HepG2 (cell line): ENCODE data around the gene SCYL1. TPM values are rescaled to one million over a fixed set of nuclear protein-coding genes. Genes with fewer than 3 reads are reported as not detected.

Experiments used
- AGO1 ChIP-seq: fragments of 200-400 bp; formaldehyde crosslinking; IDR thresholded peaks from 2 replicates; pipeline ENCODE4 v1.6.1; 2017; ENCODE audit warnings: mild to moderate bottlenecking, low read depth, low read length, moderate library complexity; ENCODE audit not compliant: poor library complexity, severe bottlenecking
- CREB1 ChIP-seq, 2 experiments: fragments of 450-650 bp in 1 of 2; IDR thresholded peaks; 2 replicates each; pipeline ENCODE4 v1.6.1; 2016 to 2017; ENCODE audit warnings: control low read depth in 1 of 2, mild to moderate bottlenecking in 1 of 2, missing compliant biosample characterization in 1 of 2, missing genetic modification characterization in 1 of 2
- HIVEP1 ChIP-seq: sonication (generic); formaldehyde crosslinking; IDR thresholded peaks from 2 replicates; pipeline ENCODE4 v1.4.0; 2020; ENCODE audit warnings: mild to moderate bottlenecking, missing genetic modification reagents
- KAT7 ChIP-seq: IDR thresholded peaks from 2 replicates; pipeline ENCODE4 v1.6.1; 2018; ENCODE audit warnings: borderline replicate concordance, missing compliant biosample characterization
- NFATC3 ChIP-seq: sonication (generic); formaldehyde crosslinking; IDR thresholded peaks from 2 replicates; pipeline ENCODE4 v1.5.1; 2020; ENCODE audit warnings: mild to moderate bottlenecking, missing genetic modification reagents
- NPAS2 ChIP-seq: sonication (generic); formaldehyde crosslinking; IDR thresholded peaks from 2 replicates; pipeline ENCODE4 v1.8.0; 2022; ENCODE audit warnings: mild to moderate bottlenecking, missing genetic modification reagents, borderline replicate concordance
- RFXANK ChIP-seq: IDR thresholded peaks from 2 replicates; pipeline ENCODE4 v1.6.1; 2016
- THYN1 ChIP-seq: sonication (generic); formaldehyde crosslinking; IDR thresholded peaks from 2 replicates; pipeline ENCODE4 v1.8.1; 2023; ENCODE audit warnings: low read depth, mild to moderate bottlenecking, moderate library complexity, missing genetic modification reagents, borderline replicate concordance
- ZEB1 ChIP-seq: IDR thresholded peaks from 2 replicates; pipeline ENCODE4 v1.6.1; 2012; ENCODE audit warnings: mild to moderate bottlenecking, low read depth, inconsistent platforms; ENCODE audit not compliant: insufficient replicate concordance
- ZNF331 ChIP-seq: sonication (generic); formaldehyde crosslinking; IDR thresholded peaks from 2 replicates; pipeline ENCODE4 v1.4.0; 2020; ENCODE audit warnings: missing genetic modification reagents
- ZNF562 ChIP-seq: sonication (generic); formaldehyde crosslinking; IDR thresholded peaks from 2 replicates; pipeline ENCODE4 v1.8.0; 2022; ENCODE audit warnings: missing genetic modification reagents, borderline replicate concordance
- ZNF83 ChIP-seq: sonication (generic); formaldehyde crosslinking; IDR thresholded peaks from 2 replicates; pipeline ENCODE4 v1.4.0; 2020; ENCODE audit warnings: missing genetic modification reagents, mild to moderate bottlenecking, borderline replicate concordance
- polyA plus RNA-seq, 8 experiments: library from polyadenylated mRNA; depleted of rRNA in 3 of 8; stranded (reverse) in 7 of 8; unstranded in 1 of 8; fragments of >200 nt; fragmentation: Illumina TruSeq in 4 of 8; extraction: Trizol in 4 of 8; gene quantifications; 2 replicates each; pipeline versions ENCODE4 v1.2.1 to v1.2.3, GENCODE V29; 2011 to 2016; ENCODE audit warnings: low read depth in 4 of 8, missing spikeins in 1 of 8, mixed read lengths in 1 of 8; ENCODE audit not compliant: insufficient read depth in 1 of 8
- total RNA-seq, 5 experiments: library from RNA; depleted of rRNA; stranded (reverse); fragments of >200 nt; fragmentation: Illumina TruSeq; extraction: Trizol; gene quantifications; 2 replicates each; pipeline ENCODE4 v1.2.3, GENCODE V29; 2016; ENCODE audit warnings: low read depth in 1 of 5
- TF ChIP-seq, protein P1 (sequence below): sonication (generic); formaldehyde crosslinking; IDR thresholded peaks from 2 replicates; pipeline ENCODE4 v1.4.0; 2020; ENCODE audit warnings: missing genetic modification reagents
- TF ChIP-seq, protein P2 (sequence below): IDR thresholded peaks from 2 replicates; pipeline ENCODE4 v1.6.1; 2016; ENCODE audit warnings: control low read depth
- TF ChIP-seq, protein P3 (sequence below): sonication (generic); formaldehyde crosslinking; conservative IDR thresholded peaks from 2 replicates; pipeline ENCODE4 v1.5.0; 2020; ENCODE audit warnings: missing genetic modification reagents
- TF ChIP-seq, protein P4 (sequence below): sonication (generic); formaldehyde crosslinking; IDR thresholded peaks from 2 replicates; pipeline ENCODE4 v1.4.0; 2020; ENCODE audit warnings: missing genetic modification reagents, borderline replicate concordance
- TF ChIP-seq, protein P5 (sequence below): sonication (generic); formaldehyde crosslinking; IDR thresholded peaks from 2 replicates; pipeline ENCODE4 v1.5.1; 2020; ENCODE audit warnings: missing genetic modification reagents, mild to moderate bottlenecking, borderline replicate concordance

SCYL1 gene
- total and polyA plus RNA-seq, 2 of the 13 experiments (the other 11 are each of a cell fraction or from before 2014, with no cell fraction given): 65.9 to 103 TPM

DNA sequence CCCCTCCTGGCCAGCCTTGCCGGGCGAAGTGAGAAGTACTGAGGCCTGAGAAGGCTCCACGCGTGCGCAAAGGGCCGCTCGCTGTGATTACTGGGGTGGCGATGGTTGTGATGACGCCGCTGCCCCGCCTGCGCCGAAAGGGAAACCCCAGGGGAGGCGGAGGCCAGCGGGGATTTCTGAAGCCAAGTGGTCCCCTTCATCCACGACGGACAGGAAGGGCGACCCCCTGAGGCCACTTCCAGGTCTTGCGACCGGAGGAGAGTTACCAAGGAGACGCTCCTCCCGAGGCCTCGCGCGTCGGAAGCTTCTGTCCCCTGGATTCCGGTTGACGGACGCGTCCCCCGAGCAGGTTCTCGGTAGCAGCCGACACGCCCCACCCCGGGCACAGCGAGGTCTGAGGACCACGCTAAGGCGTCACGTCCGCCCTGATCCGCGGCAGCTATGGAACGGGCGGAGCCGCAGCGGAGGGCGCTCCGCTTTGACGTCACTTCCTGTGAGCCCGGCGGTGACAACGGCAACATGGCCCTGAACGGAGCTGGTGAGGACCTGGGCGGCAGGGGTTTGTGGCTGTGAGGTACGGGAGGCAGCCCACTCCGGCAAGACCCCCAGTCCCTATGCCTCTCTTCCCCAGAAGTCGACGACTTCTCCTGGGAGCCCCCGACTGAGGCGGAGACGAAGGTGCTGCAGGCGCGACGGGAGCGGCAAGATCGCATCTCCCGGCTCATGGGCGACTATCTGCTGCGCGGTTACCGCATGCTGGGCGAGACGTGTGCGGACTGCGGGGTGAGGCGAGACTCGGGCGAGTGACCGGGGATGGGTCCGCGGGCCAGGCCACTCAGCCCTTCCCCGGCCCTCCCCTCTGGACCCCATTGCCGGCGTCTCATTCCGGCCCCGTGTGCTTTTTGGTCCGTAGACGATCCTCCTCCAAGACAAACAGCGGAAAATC is 45.4 kb downstream of the SCYL1 start, which contains the start of gene ZNRD2 (continued):
- TF ChIP-seq, protein P1, sequence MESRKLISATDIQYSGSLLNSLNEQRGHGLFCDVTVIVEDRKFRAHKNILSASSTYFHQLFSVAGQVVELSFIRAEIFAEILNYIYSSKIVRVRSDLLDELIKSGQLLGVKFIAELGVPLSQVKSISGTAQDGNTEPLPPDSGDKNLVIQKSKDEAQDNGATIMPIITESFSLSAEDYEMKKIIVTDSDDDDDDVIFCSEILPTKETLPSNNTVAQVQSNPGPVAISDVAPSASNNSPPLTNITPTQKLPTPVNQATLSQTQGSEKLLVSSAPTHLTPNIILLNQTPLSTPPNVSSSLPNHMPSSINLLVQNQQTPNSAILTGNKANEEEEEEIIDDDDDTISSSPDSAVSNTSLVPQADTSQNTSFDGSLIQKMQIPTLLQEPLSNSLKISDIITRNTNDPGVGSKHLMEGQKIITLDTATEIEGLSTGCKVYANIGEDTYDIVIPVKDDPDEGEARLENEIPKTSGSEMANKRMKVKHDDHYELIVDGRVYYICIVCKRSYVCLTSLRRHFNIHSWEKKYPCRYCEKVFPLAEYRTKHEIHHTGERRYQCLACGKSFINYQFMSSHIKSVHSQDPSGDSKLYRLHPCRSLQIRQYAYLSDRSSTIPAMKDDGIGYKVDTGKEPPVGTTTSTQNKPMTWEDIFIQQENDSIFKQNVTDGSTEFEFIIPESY (CRISPR knock-in tag): peak; percentile 80
- TF ChIP-seq RFXANK (CRISPR knock-in tag) (peak; percentile 78; the same call in 1 of the 2 replicates), NPAS2 (CRISPR knock-in tag) (no peak), ZNF83 (no peak), HIVEP1 (CRISPR knock-in tag) (peak; percentile 100), ZEB1 (no peak), ZNF562 (CRISPR knock-in tag) (no peak), THYN1 (CRISPR knock-in tag) (no peak), ZNF331 (CRISPR knock-in tag) (peak; percentile 68), NFATC3 (CRISPR knock-in tag) (no peak), CREB1 (IDR thresholded peaks at IDR 0.05) (peak; percentile 99), CREB1 (CRISPR knock-in tag; IDR thresholded peaks at IDR 0.05) (peak; percentile 99), AGO1 (peak; percentile 82), KAT7 (CRISPR knock-in tag) (peak; percentile 70; the same call in 1 of the 2 replicates)
- TF ChIP-seq, protein P2, sequence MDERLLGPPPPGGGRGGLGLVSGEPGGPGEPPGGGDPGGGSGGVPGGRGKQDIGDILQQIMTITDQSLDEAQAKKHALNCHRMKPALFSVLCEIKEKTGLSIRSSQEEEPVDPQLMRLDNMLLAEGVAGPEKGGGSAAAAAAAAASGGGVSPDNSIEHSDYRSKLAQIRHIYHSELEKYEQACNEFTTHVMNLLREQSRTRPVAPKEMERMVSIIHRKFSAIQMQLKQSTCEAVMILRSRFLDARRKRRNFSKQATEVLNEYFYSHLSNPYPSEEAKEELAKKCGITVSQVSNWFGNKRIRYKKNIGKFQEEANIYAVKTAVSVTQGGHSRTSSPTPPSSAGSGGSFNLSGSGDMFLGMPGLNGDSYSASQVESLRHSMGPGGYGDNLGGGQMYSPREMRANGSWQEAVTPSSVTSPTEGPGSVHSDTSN (CRISPR knock-in tag): no peak
- TF ChIP-seq, protein P3, sequence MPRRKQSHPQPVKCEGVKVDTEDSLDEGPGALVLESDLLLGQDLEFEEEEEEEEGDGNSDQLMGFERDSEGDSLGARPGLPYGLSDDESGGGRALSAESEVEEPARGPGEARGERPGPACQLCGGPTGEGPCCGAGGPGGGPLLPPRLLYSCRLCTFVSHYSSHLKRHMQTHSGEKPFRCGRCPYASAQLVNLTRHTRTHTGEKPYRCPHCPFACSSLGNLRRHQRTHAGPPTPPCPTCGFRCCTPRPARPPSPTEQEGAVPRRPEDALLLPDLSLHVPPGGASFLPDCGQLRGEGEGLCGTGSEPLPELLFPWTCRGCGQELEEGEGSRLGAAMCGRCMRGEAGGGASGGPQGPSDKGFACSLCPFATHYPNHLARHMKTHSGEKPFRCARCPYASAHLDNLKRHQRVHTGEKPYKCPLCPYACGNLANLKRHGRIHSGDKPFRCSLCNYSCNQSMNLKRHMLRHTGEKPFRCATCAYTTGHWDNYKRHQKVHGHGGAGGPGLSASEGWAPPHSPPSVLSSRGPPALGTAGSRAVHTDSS: no peak
- TF ChIP-seq, protein P4, sequence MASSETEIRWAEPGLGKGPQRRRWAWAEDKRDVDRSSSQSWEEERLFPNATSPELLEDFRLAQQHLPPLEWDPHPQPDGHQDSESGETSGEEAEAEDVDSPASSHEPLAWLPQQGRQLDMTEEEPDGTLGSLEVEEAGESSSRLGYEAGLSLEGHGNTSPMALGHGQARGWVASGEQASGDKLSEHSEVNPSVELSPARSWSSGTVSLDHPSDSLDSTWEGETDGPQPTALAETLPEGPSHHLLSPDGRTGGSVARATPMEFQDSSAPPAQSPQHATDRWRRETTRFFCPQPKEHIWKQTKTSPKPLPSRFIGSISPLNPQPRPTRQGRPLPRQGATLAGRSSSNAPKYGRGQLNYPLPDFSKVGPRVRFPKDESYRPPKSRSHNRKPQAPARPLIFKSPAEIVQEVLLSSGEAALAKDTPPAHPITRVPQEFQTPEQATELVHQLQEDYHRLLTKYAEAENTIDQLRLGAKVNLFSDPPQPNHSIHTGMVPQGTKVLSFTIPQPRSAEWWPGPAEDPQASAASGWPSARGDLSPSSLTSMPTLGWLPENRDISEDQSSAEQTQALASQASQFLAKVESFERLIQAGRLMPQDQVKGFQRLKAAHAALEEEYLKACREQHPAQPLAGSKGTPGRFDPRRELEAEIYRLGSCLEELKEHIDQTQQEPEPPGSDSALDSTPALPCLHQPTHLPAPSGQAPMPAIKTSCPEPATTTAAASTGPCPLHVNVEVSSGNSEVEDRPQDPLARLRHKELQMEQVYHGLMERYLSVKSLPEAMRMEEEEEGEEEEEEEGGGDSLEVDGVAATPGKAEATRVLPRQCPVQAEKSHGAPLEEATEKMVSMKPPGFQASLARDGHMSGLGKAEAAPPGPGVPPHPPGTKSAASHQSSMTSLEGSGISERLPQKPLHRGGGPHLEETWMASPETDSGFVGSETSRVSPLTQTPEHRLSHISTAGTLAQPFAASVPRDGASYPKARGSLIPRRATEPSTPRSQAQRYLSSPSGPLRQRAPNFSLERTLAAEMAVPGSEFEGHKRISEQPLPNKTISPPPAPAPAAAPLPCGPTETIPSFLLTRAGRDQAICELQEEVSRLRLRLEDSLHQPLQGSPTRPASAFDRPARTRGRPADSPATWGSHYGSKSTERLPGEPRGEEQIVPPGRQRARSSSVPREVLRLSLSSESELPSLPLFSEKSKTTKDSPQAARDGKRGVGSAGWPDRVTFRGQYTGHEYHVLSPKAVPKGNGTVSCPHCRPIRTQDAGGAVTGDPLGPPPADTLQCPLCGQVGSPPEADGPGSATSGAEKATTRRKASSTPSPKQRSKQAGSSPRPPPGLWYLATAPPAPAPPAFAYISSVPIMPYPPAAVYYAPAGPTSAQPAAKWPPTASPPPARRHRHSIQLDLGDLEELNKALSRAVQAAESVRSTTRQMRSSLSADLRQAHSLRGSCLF (CRISPR knock-in tag): no peak
- TF ChIP-seq, protein P5, sequence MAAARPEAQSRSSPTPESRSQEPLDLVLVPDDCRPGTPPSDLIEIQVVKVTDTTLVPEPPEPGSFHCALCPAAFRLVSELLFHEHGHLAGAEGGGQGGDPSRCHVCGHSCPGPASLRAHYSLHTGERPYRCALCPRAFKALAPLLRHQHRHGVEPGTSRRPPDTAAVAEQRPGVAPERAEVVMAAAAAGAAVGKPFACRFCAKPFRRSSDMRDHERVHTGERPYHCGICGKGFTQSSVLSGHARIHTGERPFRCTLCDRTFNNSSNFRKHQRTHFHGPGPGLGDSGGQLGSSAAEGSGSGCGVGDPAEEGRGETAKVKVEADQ (CRISPR knock-in tag): 0 out of 2 replicates have a peak, but pooled peaks have one; percentile 36
